SJSA1 (cell line): ENCODE data around the gene KYAT1. TPM values are rescaled to one million over a fixed set of nuclear protein-coding genes. Genes with fewer than 3 reads are reported as not detected.
"Not testable (repeated sequence)": the region's sequence is repeated elsewhere in the genome, so short reads cannot be mapped to it uniquely, and the experiment has no call there.

Experiments
- DNase-seq, 2 experiments: peaks; one replicate each; pipeline ENCODE4 v3.0.0-alpha.2; 2015 to 2020; ENCODE audit warnings: low spot score in 2 of 2, low read depth in 1 of 2
- H3K27ac ChIP-seq: fragments of 250-450 bp; sonication (Bioruptor Pico); 2 replicates; pipeline ENCODE4 v1.5.1; 2020; ENCODE audit warnings: mild to moderate bottlenecking, moderate library complexity
- H3K27me3 ChIP-seq: fragments of 250-450 bp; sonication (Bioruptor Pico); replicated peaks from 2 replicates; pipeline ENCODE4 v1.5.1; 2020; ENCODE audit warnings: mild to moderate bottlenecking, moderate library complexity
- H3K36me3 ChIP-seq: fragments of 250-450 bp; sonication (Bioruptor Pico); 2 replicates; pipeline ENCODE4 v1.5.1; 2020; ENCODE audit warnings: mild to moderate bottlenecking
- H3K4me1 ChIP-seq: fragments of 250-450 bp; sonication (Bioruptor Pico); replicated peaks from 2 replicates; pipeline ENCODE4 v1.6.1; 2021; ENCODE audit warnings: mild to moderate bottlenecking
- H3K4me3 ChIP-seq: fragments of 250-450 bp; sonication (Bioruptor Pico); 2 replicates; pipeline ENCODE4 v1.5.1; 2020; ENCODE audit warnings: mild to moderate bottlenecking
- H3K9me3 ChIP-seq: fragments of 250-450 bp; sonication (Bioruptor Pico); replicated peaks from 2 replicates; pipeline ENCODE4 v1.5.1; 2020; ENCODE audit warnings: mild to moderate bottlenecking
- total RNA-seq: library from RNA; depleted of rRNA; stranded (reverse); fragments of >200 nt; shearing (Covaris generic); gene quantifications from 2 replicates; pipeline ENCODE4 v1.2.3, GENCODE V29; 2014

Gene KYAT1
- total RNA-seq, 1 experiment from 2014 or later: 18.3 TPM

DNA sequence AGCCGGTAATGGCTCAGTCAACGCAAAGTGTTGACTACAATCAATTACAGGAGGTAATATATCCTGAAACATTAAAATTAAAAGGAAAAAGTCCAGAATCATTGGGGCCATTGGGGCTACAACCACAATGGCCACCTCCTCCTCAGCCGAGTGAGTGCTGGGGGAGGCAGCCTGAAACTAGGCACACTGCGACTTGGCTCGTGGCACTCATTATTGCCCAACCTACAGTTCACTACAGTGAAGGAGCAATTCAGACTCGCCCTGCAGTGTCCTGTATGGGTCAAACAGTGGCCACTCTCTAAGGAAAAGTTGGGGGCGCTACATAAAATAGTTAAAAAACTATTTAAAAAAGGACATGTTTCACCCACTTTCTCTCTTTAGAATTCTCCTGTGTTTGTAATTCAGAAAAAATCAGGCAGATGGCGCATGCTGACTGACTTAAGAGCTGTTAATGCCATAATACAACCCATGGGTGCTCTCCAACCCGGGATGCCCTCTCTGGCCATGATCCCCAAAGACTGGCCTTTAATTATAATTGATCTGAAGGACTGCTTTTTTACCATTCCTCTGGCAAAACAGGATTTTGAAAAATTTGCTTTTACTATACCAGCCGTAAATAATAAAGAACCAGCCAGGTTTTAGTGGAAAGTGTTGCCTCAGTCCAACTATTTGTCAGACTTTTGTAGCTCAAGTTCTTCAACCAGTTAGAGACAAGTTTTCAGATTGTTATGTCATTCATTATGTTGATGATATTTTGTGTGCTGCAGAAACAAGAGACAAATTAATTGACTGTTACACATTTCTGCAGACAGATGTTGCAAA is 29.8 kb downstream of the KYAT1 start:
- H3K27ac ChIP-seq, H3K4me1 ChIP-seq, H3K27me3 ChIP-seq, H3K4me3 ChIP-seq, H3K9me3 ChIP-seq, DNase-seq, H3K36me3 ChIP-seq: not testable (repeated sequence)

DNA sequence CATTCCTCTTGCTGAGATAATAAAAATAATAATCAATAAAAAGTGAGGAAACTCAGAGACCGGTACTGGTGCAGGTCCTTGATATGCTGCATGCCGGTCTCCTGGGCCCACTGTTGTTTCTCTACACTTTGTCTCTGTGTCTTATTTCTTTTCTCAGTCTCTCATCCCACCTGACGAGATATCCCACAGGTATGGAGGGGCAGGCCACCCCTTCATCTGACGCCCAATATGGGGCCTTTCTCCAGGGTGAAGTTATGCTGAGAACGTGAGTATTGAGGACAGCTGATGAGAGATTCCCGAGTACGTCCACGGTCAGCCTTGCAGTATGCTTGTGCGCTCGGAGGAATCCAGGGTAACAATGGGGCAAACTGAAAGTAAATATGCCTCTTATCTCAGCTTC is 30.7 kb downstream of the KYAT1 start:
- not testable (repeated sequence) for H3K9me3 ChIP-seq, DNase-seq, H3K27me3 ChIP-seq, H3K4me1 ChIP-seq, H3K4me3 ChIP-seq, H3K36me3 ChIP-seq, H3K27ac ChIP-seq

DNA sequence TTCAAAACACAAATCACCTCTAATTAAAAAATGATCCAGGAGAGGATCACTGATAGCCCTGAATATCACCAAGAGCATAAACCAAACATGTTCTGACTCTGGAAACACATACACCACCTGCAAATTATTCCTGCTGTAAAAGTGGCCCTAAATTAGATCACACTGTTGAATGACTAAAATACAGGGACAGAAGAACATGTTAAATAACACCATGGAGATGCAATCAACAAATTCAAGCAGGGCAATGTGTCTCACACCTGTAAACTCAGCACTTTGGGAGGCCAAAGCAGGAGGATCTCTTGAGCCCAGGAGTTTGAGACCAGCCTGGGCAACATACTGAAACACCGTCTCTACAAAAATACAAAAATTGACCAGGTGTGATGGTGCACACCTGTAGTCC is 33.9 kb downstream of the KYAT1 start:
- Histone ChIP-seq H3K4me1 (no peaks in the 10 kb centered on the region), H3K9me3 (no peaks in the 10 kb centered on the region), H3K27ac (no peak overlapping the region), H3K4me3 (no peak overlapping the region), H3K27me3 (no peaks in the 10 kb centered on the region), H3K36me3 (no peaks in the 10 kb centered on the region)
- DNase-seq: no peak

DNA sequence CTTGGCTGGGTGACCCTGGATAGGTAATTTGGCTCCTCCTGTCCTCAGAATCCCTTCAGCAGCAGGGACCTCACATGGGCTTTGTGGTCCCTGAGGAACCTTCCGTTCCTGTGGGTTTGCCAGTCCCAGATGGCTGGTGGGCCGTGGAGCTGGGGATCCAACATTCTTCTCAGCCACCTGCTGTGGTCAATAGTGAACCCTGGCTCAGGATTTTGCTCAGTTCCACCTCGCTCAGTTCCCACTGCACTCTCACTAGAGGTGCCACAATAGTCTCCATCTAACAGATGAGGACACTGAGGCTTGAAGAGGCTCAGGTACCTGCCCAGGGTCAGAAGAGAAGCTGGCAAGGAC is 35.1 kb downstream of the KYAT1 start:
- Histone ChIP-seq H3K4me1 (no peaks in the 10 kb centered on the region), H3K36me3 (no peaks in the 10 kb centered on the region), H3K4me3 (no peak overlapping the region), H3K27ac (no peak overlapping the region), H3K27me3 (no peaks in the 10 kb centered on the region), H3K9me3 (no peaks in the 10 kb centered on the region)
- DNase-seq: no peak

DNA sequence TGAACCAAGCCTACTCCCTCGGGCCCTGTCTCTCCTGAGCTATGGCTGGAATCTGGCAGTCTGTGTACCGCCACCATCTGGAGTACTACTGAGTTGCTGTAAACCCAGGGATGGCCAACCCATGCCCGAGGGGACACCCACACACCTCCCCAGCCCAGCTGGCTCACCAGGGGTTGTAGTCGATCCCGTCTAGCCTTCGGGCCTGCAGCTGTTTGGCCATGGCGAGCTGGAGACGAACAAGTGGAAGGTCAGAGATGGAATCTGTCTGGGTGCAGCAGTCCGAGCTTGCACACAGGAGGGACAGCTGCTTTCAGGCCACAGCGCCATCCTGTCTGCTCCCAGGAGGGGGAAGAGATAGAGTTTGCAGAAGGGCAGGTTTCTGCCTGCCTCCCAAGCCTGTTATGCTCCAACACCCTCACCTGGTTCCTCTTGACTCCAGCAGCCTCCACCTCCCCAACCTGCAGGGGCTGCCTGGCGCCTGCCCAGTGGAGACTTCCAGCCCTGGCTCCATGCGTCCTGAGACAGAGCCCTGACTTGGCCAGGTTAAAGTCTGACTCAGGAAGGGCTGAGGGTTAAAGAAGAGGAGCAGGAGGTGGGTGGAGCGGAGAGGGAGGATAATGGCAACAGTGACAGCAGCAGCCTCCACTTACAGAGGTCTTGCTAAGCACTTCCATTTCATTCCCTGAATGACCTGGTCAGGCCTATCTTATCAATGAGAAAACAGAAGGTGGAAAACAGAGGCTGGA is 36.4 kb downstream of the KYAT1 start:
- no peak for DNase-seq
- no peak overlapping the region for H3K27ac ChIP-seq
- no peaks in the 10 kb centered on the region for H3K9me3 ChIP-seq
- H3K36me3 ChIP-seq: no peaks in the 10 kb centered on the region
- no peaks in the 10 kb centered on the region for H3K4me1 ChIP-seq
- H3K4me3 ChIP-seq: no peak overlapping the region
- H3K27me3 ChIP-seq: no peaks in the 10 kb centered on the region

DNA sequence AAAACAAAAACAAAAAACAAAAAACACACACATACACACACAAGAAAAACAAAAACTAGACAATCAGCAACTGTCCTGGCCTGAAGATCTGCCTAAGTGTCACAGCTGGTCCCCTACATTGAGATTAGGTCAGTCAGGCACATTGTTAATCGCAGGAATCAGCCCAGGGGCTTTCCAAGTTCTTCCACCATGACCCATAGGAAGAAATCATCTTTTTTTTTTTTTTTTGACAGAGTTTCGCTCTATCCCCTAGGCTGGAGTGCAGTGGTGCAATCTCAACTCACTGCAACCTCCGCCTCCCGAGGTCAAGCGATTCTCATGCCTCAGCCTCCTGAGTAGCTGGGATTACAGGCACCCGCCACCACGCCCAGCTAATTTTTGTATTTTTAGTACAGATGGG is 38.6 kb downstream of the KYAT1 start:
- not testable (repeated sequence) for H3K4me1 ChIP-seq, H3K36me3 ChIP-seq, H3K4me3 ChIP-seq, H3K27ac ChIP-seq, H3K9me3 ChIP-seq, H3K27me3 ChIP-seq, DNase-seq

DNA sequence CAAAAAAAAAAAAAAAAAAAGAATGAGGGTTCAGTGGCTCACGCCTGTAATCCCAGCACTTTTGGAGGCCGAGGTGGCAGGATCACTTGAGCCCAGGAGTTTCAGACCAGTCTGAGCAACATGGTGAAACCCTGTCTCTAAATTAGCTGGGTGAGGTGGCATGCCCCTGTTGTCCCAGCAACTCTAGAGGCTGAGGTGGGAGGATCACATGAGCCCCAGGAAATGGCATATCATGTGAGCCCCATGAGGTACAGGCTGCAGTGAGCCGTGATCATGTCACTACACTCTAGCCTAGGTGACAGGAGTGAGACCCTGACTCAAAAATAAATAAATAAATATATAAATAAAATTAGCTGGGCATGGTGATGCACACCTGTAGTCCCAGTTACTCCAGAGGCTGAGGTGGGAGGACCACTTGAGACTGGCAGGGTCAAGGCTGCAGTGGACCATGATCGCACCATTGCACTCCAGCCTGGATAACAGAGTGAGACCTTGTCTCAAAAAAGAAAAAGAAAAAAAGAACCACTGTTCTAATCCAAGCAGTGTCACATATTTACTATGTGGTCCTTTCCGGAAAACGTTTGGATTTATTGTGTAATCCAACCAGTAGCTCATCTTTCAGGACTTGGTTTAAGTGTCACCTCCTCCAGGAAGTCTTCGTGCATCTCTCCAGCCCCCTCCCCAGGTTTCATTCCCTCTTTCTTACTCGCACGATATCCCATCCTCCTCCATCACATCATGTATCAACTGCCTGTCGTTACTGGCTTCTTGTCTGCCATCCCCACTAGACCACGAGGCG is 39.9 kb downstream of the KYAT1 start:
- H3K4me3 ChIP-seq: no peak overlapping the region
- DNase-seq: no peak
- no peaks in the 10 kb centered on the region for H3K4me1 ChIP-seq
- no peaks in the 10 kb centered on the region for H3K27me3 ChIP-seq
- no peaks in the 10 kb centered on the region for H3K9me3 ChIP-seq
- peaks cover 3% of the 10 kb centered on the region; the same call in 1 of the 2 replicates for H3K36me3 ChIP-seq
- no peak overlapping the region for H3K27ac ChIP-seq

DNA sequence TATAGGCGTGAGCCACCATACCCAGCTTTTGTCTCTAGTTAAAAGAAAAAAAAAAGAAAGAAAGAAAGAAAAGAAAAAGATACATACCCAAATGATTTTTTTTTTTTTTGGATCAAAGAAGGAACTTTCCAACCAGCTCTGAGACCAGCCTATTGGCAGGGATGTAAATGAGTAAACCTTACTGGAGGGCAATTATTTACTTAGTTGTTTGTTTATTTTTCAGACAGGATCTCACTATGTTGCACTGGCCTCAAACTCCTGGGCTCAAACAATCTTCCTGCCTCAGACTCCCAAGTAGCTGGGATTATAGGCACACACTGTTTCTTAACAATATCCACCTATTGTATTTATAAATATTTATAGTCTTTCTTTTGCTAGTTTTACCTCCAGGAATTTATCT is 41.2 kb downstream of the KYAT1 start:
- DNase-seq: no peak
- Histone ChIP-seq H3K4me1 (no peaks in the 10 kb centered on the region), H3K27ac (no peak overlapping the region), H3K27me3 (no peaks in the 10 kb centered on the region), H3K4me3 (no peak overlapping the region), H3K9me3 (no peaks in the 10 kb centered on the region), H3K36me3 (peaks cover 3% of the 10 kb centered on the region; the same call in 1 of the 2 replicates)

DNA sequence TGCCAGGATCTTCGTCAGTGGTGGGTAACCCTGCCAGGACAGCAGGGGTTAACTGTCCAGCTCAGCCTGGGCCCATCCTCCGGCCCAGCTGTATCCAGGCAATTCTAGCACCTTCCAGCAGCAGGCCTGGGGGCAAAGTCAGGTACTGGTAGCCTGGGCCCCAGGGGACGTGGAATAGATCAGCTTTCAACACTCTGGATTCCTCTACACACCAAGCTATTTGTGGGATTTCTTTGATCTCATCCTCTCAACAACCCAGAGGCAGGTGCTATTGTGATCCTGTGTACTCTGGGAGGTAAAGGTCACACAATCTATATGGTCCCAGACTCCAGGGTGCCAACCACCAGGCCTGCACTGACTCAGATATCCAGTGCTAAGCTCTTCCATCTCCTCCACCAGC is 43.4 kb downstream of the KYAT1 start:
- no peak overlapping the region for H3K4me3 ChIP-seq
- no peak for DNase-seq
- H3K27ac ChIP-seq: no peak overlapping the region
- no peaks in the 10 kb centered on the region for H3K4me1 ChIP-seq
- no peaks in the 10 kb centered on the region for H3K9me3 ChIP-seq
- peaks cover 3% of the 10 kb centered on the region; the same call in 1 of the 2 replicates for H3K36me3 ChIP-seq
- no peaks in the 10 kb centered on the region for H3K27me3 ChIP-seq

DNA sequence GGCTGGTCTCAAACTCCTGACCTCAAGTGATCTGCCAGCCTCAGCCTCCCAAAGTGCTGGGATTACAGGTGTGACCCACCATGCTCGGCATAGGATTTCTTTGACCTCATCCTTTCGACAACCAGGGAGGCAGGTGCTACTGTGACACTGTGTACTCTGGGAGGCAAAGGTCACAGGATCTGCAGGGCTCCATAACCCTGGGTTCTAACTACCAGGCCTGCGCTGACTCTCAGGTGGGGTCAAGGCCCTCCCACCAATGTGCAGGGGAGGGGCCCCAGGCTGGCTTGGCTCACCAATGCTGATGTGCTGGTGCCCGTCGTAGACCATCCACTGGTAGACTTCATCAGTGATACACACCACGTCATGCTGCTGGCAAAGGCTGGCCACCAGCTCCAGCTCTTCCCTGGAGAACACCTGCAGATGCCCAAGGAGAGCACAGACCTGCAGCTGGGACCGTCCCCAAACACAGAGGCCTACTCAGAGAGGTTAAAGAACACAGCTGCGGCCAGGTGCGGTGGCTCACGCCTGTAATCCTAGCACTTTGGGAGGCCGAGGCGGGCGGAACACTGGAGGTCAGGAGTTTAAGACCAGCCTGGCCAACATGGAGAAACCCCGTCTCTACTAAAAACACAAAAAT is 45.1 kb downstream of the KYAT1 start:
- no peaks in the 10 kb centered on the region for H3K27me3 ChIP-seq
- H3K36me3 ChIP-seq: peaks cover 3% of the 10 kb centered on the region; the same call in 1 of the 2 replicates
- H3K27ac ChIP-seq: no peak overlapping the region
- DNase-seq: no peak
- H3K4me1 ChIP-seq: no peaks in the 10 kb centered on the region
- H3K4me3 ChIP-seq: no peak overlapping the region
- no peaks in the 10 kb centered on the region for H3K9me3 ChIP-seq

DNA sequence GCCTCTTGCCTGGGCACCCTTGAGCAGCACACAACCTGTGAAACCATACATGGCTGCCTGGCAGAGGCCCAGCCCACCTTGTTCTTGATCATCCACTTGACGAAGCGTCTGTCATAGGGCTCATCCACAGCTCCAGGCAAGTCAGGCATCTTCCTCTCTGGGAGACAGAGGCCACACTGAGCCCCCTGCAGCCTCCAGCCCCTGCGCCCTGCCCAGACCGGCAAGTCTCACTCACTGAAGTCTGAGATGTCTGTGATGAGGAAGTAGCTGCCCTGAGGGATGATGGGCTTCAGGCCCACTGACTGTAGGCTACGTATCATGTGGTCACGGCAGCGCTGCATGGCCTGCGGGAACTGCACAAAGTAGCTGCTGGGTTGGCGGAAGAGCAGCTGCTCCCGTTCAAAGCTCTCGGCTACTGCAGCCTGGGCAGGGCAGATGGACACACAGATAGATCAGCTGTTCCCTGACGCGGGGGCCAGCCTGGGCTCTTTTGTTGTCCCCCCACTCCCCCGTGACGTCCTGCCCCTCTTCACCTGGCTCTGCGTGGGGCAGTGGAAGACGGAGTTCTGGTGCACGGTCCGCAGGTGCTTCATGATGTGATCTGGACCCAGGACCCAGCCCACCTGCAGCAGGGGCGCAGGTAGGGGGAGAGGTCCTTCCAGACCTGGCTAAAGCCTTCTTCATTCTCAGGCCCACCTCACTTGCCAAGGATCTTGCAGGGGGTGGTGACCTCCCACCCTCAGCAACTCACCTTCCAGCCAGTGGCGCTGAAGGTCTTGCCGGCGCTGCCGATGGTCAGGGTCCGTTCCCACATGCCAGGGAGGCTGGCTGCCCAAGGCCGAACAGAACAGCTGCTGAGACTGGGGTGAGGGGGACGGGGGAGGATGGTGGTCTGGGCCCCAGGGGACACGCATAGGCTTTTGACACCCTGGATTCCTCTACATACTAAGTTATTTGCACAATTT is 46.2 kb downstream of the KYAT1 start:
- Histone ChIP-seq H3K9me3 (no peaks in the 10 kb centered on the region), H3K4me3 (no peak overlapping the region), H3K27me3 (no peaks in the 10 kb centered on the region), H3K36me3 (peaks cover 3% of the 10 kb centered on the region; the same call in 1 of the 2 replicates), H3K27ac (no peak overlapping the region), H3K4me1 (no peaks in the 10 kb centered on the region)
- DNase-seq: no peak

DNA sequence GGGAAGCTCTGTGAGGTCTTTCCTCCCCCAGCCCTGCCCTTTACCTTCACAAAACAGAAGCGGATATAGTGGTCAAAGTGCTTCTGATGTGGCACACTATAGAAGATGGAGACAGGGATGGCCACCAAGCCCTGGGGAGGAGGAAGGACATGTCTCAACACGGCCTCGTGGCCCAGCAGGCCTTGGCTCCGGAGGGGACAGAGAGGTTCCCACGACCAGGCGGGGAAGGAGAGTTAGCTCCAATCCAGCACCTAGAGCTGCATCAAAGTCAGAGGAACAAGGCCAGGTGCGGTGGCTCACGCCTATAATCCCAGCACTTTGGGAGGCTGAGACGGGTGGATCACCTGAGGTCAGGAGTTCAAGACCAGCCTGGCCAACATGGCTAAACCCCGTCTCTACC is 48.1 kb downstream of the KYAT1 start:
- Histone ChIP-seq H3K36me3 (peaks cover 10% of the 10 kb centered on the region; the same call in 1 of the 2 replicates), H3K27me3 (no peaks in the 10 kb centered on the region), H3K4me3 (no peak overlapping the region), H3K27ac (no peak overlapping the region), H3K4me1 (peaks cover 9% of the 10 kb centered on the region), H3K9me3 (no peaks in the 10 kb centered on the region)
- DNase-seq: no peak
